ENCODE measurements around the gene RPS6KC1. TPM values are rescaled to one million over a fixed set of nuclear protein-coding genes. Genes with fewer than 3 reads are reported as not detected.
A peak's percentile ranks its signal among the peaks of the same experiment; 100 is the strongest.

Gene RPS6KC1
- polyA plus RNA-seq, 1 donor (not counting 4 experiments of a cell fraction or from before 2014, with no cell fraction given) = 13.0 TPM

DNA sequence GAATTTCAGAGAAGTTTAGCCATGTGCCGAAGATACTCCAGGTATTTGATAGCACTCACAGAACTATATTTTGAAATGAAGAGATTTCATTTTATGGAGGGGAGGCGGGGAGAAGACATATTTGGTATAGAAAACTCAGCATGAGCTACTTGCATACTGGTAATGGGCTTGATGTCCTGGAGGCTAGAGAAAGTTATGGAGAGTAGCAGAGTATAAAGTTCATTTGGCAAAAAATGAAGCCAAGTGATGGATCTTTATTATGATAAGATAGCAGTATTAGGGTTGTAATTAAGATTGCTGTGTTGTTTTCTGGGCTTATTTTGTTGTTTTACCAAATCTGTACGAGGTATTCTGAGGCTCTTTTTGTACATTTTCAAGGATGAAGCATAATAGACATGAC lies 72.0 kb downstream of the RPS6KC1 start:
- Histone ChIP-seq H3K4me1 (ENCODE audit: control insufficient read depth, extremely low read depth, insufficient read depth, low read length) (peaks cover 30% of the 10 kb centered on the region), H3K4me2 (ENCODE audit: control insufficient read depth, extremely low read depth, insufficient read depth, low read depth, low read length) (peak overlapping the region; percentile 44), H3K27me3 (ENCODE audit: control insufficient read depth, extremely low read depth, insufficient read depth, low read length) (no peaks in the 10 kb centered on the region), H3K36me3 (ENCODE audit: control insufficient read depth in 2 of 2, extremely low read depth in 1 of 2, insufficient read depth in 2 of 2, low read length in 2 of 2) (no peaks in the 10 kb centered on the region), H3K4me3 (ENCODE audit: control insufficient read depth in 2 of 3, extremely low read depth in 1 of 3, insufficient read depth in 2 of 3, low read depth in 1 of 3, low read length in 3 of 3) (no peak overlapping the region), H3K79me2 (ENCODE audit: control insufficient read depth, insufficient read depth, low read length) (peaks cover 2% of the 10 kb centered on the region), H3K9me3 (ENCODE audit: control insufficient read depth, low read depth, low read length) (no peaks in the 10 kb centered on the region), H2AFZ (ENCODE audit: control insufficient read depth, low read length) (no peak overlapping the region), H3K9ac (ENCODE audit: control insufficient read depth, extremely low read depth, insufficient read depth, low read length) (no peak overlapping the region), H3K27ac (ENCODE audit: control insufficient read depth, insufficient read depth, low read length) (peak overlapping the region; percentile 18), H4K20me1 (ENCODE audit: control insufficient read depth, extremely low read depth, insufficient read depth, low read length) (no peaks in the 10 kb centered on the region), H3K9me1 (ENCODE audit: control insufficient read depth, extremely low read depth, insufficient read depth, low read length) (no peaks in the 10 kb centered on the region)
- FAIRE-seq (no peak), DNase-seq (ENCODE audit: low read depth, low spot score) (no peak)
- TF ChIP-seq CTCF (optimal IDR thresholded peaks at IDR 0.05 in 1 of 3, IDR thresholded peaks at IDR 0.05 in 1 of 3, conservative IDR thresholded peaks at IDR 0.05 in 1 of 3; ENCODE audit: extremely low read depth in 1 of 3, insufficient read depth in 2 of 3, low read length in 3 of 3) (no peak), EZH2 (IDR thresholded peaks at IDR 0.05; ENCODE audit: low read length) (no peak)
- dilution Hi-C loops (cut with MboI; ENCODE audit: extremely low pct_ligation_motif_present, low sequenced_read_pairs) = no loop called here

DNA sequence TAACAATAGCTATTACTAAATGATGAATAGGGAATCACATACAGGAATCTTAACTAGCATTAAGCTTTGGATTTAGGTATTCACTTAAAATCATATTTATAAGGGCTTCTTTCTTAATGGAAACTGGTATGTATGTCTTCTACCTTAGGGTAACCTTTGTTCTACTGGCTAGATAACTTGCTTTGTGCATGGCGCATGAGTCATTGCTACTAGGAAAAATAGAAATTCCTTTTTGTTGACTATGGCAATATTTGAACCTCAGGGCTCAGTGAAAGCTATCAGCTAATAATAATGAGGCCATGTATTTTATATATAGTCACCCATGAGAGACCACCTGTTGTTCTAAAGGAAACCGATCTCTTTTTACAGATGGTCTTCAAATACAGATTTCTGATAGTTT lies 72.5 kb downstream of the RPS6KC1 start:
- H3K9ac ChIP-seq (ENCODE audit: control insufficient read depth, extremely low read depth, insufficient read depth, low read length) = no peak overlapping the region
- TF ChIP-seq EZH2 (IDR thresholded peaks at IDR 0.05; ENCODE audit: low read length) = no peak
- TF ChIP-seq CTCF (optimal IDR thresholded peaks at IDR 0.05 in 1 of 3, IDR thresholded peaks at IDR 0.05 in 1 of 3, conservative IDR thresholded peaks at IDR 0.05 in 1 of 3; ENCODE audit: extremely low read depth in 1 of 3, insufficient read depth in 2 of 3, low read length in 3 of 3) = no peak
- H4K20me1 ChIP-seq (ENCODE audit: control insufficient read depth, extremely low read depth, insufficient read depth, low read length) = no peaks in the 10 kb centered on the region
- H2AFZ ChIP-seq (ENCODE audit: control insufficient read depth, low read length) = no peak overlapping the region
- no peak overlapping the region for H3K27ac ChIP-seq (ENCODE audit: control insufficient read depth, insufficient read depth, low read length)
- dilution Hi-C loops (cut with MboI; ENCODE audit: extremely low pct_ligation_motif_present, low sequenced_read_pairs) = no loop called here
- no peak overlapping the region for H3K4me3 ChIP-seq (ENCODE audit: control insufficient read depth in 2 of 3, extremely low read depth in 1 of 3, insufficient read depth in 2 of 3, low read depth in 1 of 3, low read length in 3 of 3)
- no peak for DNase-seq (ENCODE audit: low read depth, low spot score)
- H3K9me3 ChIP-seq (ENCODE audit: control insufficient read depth, low read depth, low read length) = no peaks in the 10 kb centered on the region
- H3K27me3 ChIP-seq (ENCODE audit: control insufficient read depth, extremely low read depth, insufficient read depth, low read length) = no peaks in the 10 kb centered on the region
- no peaks in the 10 kb centered on the region for H3K36me3 ChIP-seq (ENCODE audit: control insufficient read depth in 2 of 2, extremely low read depth in 1 of 2, insufficient read depth in 2 of 2, low read length in 2 of 2)
- H3K4me2 ChIP-seq (ENCODE audit: control insufficient read depth, extremely low read depth, insufficient read depth, low read depth, low read length) = peak overlapping the region; percentile 44
- peaks cover 2% of the 10 kb centered on the region for H3K79me2 ChIP-seq (ENCODE audit: control insufficient read depth, insufficient read depth, low read length)
- H3K4me1 ChIP-seq (ENCODE audit: control insufficient read depth, extremely low read depth, insufficient read depth, low read length) = peaks cover 30% of the 10 kb centered on the region
- H3K9me1 ChIP-seq (ENCODE audit: control insufficient read depth, extremely low read depth, insufficient read depth, low read length) = no peaks in the 10 kb centered on the region
- no peak for FAIRE-seq

Measured in keratinocyte (primary cell).